Lung microvascular endothelial cell (primary cell): ENCODE data around the gene ATG4D. TPM values are rescaled to one million over a fixed set of nuclear protein-coding genes. Genes with fewer than 3 reads are reported as not detected.
"Not testable (repeated sequence)": the region's sequence is repeated elsewhere in the genome, so short reads cannot be mapped to it uniquely, and the experiment has no call there.

Experiments used
- DNase-seq, 2 donors: peaks; one replicate each; pipeline versions ENCODE4 v3.0.0 to v3.0.0-alpha.2; 2010; ENCODE audit warnings: low read depth in 2 of 2
- total RNA-seq: library from RNA; depleted of rRNA; stranded (reverse); fragments of >200 nt; gene quantifications from 2 replicates; pipeline ENCODE4 v1.2.1, GENCODE V29; 2014

Gene ATG4D
- total RNA-seq, 1 donor from 2014 or later: 5.0 TPM

GRCh38 chr19:10518444-10519361 is 25.0 kb upstream of the ATG4D start:
- no peak for DNase-seq

- DNase-seq: no peak
Measured at GRCh38 chr19:10519421-10519820, 24.3 kb upstream of the ATG4D start.

- no peak for DNase-seq
Measured at GRCh38 chr19:10520652-10521318, 22.9 kb upstream of the ATG4D start.

GRCh38 chr19:10521461-10522171 is 22.1 kb upstream of the ATG4D start:
- no peak for DNase-seq

GRCh38 chr19:10523135-10523636 is 20.5 kb upstream of the ATG4D start:
- no peak for DNase-seq

- no peak for DNase-seq
Measured at GRCh38 chr19:10525636-10526035, 18.1 kb upstream of the ATG4D start.

GRCh38 chr19:10526887-10527286 is 16.8 kb upstream of the ATG4D start:
- DNase-seq: not testable (repeated sequence)

- DNase-seq: no peak
Measured at GRCh38 chr19:10532457-10532856, 11.2 kb upstream of the ATG4D start.

GRCh38 chr19:10533646-10534386 is 9.9 kb upstream of the ATG4D start:
- DNase-seq: peak in 1 of 2 donors; percentile 59

- DNase-seq: no peak
Measured at GRCh38 chr19:10535613-10536012, 8.1 kb upstream of the ATG4D start.

- DNase-seq: no peak
Measured at GRCh38 chr19:10537668-10538067, 6.0 kb upstream of the ATG4D start.

- no peak for DNase-seq
Measured at GRCh38 chr19:10538204-10538983, 5.3 kb upstream of the ATG4D start.

- not testable (repeated sequence) for DNase-seq
Measured at GRCh38 chr19:10539016-10539415, 4.7 kb upstream of the ATG4D start.

GRCh38 chr19:10543059-10543419 is 665 bp upstream of the ATG4D start:
- no peak for DNase-seq

GRCh38 chr19:10544242-10544752 is 593 bp downstream of the ATG4D start:
- DNase-seq: no peak

- DNase-seq: no peak
Measured at GRCh38 chr19:10544753-10545251, 1.1 kb downstream of the ATG4D start.

- no peak for DNase-seq
Measured at GRCh38 chr19:10546817-10547216, 3.1 kb downstream of the ATG4D start.

GRCh38 chr19:10548746-10549276 is 5.1 kb downstream of the ATG4D start:
- no peak for DNase-seq

- DNase-seq: no peak
Measured at GRCh38 chr19:10549733-10550132, 6.0 kb downstream of the ATG4D start.

- DNase-seq: no peak
Measured at GRCh38 chr19:10550336-10550735, 6.6 kb downstream of the ATG4D start.
